GM18873 (cell line): ENCODE measurements around the gene PTPN12.
"Not testable (repeated sequence)": the region's sequence is repeated elsewhere in the genome, so short reads cannot be mapped to it uniquely, and the experiment has no call there.

Source experiments
- ATAC-seq: cut with Tn5 transposase; IDR thresholded peaks from one replicate; pipeline ENCODE4 v1.9.1; 2021; ENCODE audit warnings: mild to moderate bottlenecking, moderate library complexity, moderate number of reproducible peaks; ENCODE audit not compliant: unreplicated experiment, low FRiP score

Gene PTPN12

GRCh38 chr7:77537778-77538280, 734 bp downstream of the PTPN12 start:
- ATAC-seq, result no peak

- ATAC-seq, result no peak
These were observed 1.5 kb downstream of the PTPN12 start for GRCh38 chr7:77538281-77539212.

- no peak for ATAC-seq
These were observed 3.3 kb downstream of the PTPN12 start for GRCh38 chr7:77540402-77540822.

GRCh38 chr7:77540993-77541392, 3.9 kb downstream of the PTPN12 start:
- not testable (repeated sequence) for ATAC-seq

- ATAC-seq, result no peak
These were observed 5.3 kb downstream of the PTPN12 start for GRCh38 chr7:77542409-77542808.

GRCh38 chr7:77542895-77543294, 5.8 kb downstream of the PTPN12 start:
- no peak for ATAC-seq

- no peak for ATAC-seq
These were observed 6.8 kb downstream of the PTPN12 start for GRCh38 chr7:77543910-77544309.

- no peak for ATAC-seq
These were observed 7.4 kb downstream of the PTPN12 start for GRCh38 chr7:77544518-77544917.

- ATAC-seq, result no peak
These were observed 11.1 kb downstream of the PTPN12 start for GRCh38 chr7:77548206-77548605.

GRCh38 chr7:77549106-77549870, 12.2 kb downstream of the PTPN12 start:
- no peak for ATAC-seq

GRCh38 chr7:77550586-77550985, 13.5 kb downstream of the PTPN12 start:
- no peak for ATAC-seq

- no peak for ATAC-seq
These were observed 16.0 kb downstream of the PTPN12 start for GRCh38 chr7:77553123-77553522.

GRCh38 chr7:77558284-77558967, 21.3 kb downstream of the PTPN12 start:
- ATAC-seq, result no peak

GRCh38 chr7:77561352-77561751, 24.3 kb downstream of the PTPN12 start:
- ATAC-seq, result peak; percentile 68

- ATAC-seq, result no peak
These were observed 26.2 kb downstream of the PTPN12 start for GRCh38 chr7:77563275-77563674.

- ATAC-seq, result no peak
These were observed 28.8 kb downstream of the PTPN12 start for GRCh38 chr7:77565917-77566316.

GRCh38 chr7:77566421-77566820, 29.3 kb downstream of the PTPN12 start:
- ATAC-seq, result no peak

- no peak for ATAC-seq
These were observed 32.6 kb downstream of the PTPN12 start for GRCh38 chr7:77569514-77570232.

- ATAC-seq, result no peak
These were observed 33.4 kb downstream of the PTPN12 start for GRCh38 chr7:77570330-77571011.
